SK-N-MC (cell line): ENCODE measurements around the gene ACSL4.
"Not testable (repeated sequence)": the region's sequence is repeated elsewhere in the genome, so short reads cannot be mapped to it uniquely, and the experiment has no call there.

Experiments used
- DNase-seq: peaks from one replicate; pipeline ENCODE4 v3.0.0-alpha.2; 2011; ENCODE audit warnings: low read depth, low spot score
- H3K27ac ChIP-seq: fragments of 200-600 bp; sonication (generic); 2 replicates; pipeline ENCODE4 v1.5.1; 2016; ENCODE audit warnings: mixed run types
- H3K36me3 ChIP-seq: fragments of 200-600 bp; sonication (generic); 2 replicates; pipeline ENCODE4 v1.6.1; 2017; ENCODE audit warnings: antibody characterized with exemption, low read length, mixed read lengths; ENCODE audit not compliant: insufficient read depth
- H3K4me3 ChIP-seq: fragments of 200-600 bp; sonication (generic); 2 replicates; pipeline ENCODE4 v1.5.1; 2016
- H3K9ac ChIP-seq: fragments of 200-600 bp; sonication (generic); 2 replicates; pipeline ENCODE4 v1.8.0; 2017; ENCODE audit warnings: mixed run types, mixed read lengths; ENCODE audit not compliant: insufficient read length
- H3K9me3 ChIP-seq: fragments of 200-600 bp; sonication (generic); 2 replicates; pipeline ENCODE4 v1.6.1; 2017; ENCODE audit warnings: low read depth, mild to moderate bottlenecking, antibody characterized with exemption, low read length, moderate library complexity, mixed read lengths
- EZH2 ChIP-seq: fragments of 200-600 bp; sonication (generic); IDR thresholded peaks from one replicate; pipeline ENCODE4 v1.6.1; 2017; ENCODE audit warnings: antibody characterized with exemption
- FOXP2 ChIP-seq: optimal IDR thresholded peaks from 2 replicates; pipeline ENCODE3; 2011; ENCODE audit warnings: mild to moderate bottlenecking, moderate library complexity; ENCODE audit not compliant: insufficient read depth; ENCODE audit errors: extremely low read length, control extremely low read depth
- POLR2AphosphoS5 ChIP-seq: IDR thresholded peaks from 2 replicates; pipeline ENCODE4 v1.6.1; 2012; ENCODE audit warnings: mild to moderate bottlenecking, low read depth, low read length, borderline replicate concordance

ACSL4 gene

GRCh38 chrX:109638158-109638557, 94.9 kb downstream of the ACSL4 start:
- H3K9me3 ChIP-seq, result no peaks in the 10 kb centered on the region
- no peak overlapping the region for H3K9ac ChIP-seq
- H3K4me3 ChIP-seq, result no peak overlapping the region
- no peaks in the 10 kb centered on the region for H3K36me3 ChIP-seq
- DNase-seq, result no peak
- H3K27ac ChIP-seq, result no peak overlapping the region
- TF ChIP-seq POLR2AphosphoS5 (no peak), EZH2 (no peak), FOXP2 (no peak)

DNA sequence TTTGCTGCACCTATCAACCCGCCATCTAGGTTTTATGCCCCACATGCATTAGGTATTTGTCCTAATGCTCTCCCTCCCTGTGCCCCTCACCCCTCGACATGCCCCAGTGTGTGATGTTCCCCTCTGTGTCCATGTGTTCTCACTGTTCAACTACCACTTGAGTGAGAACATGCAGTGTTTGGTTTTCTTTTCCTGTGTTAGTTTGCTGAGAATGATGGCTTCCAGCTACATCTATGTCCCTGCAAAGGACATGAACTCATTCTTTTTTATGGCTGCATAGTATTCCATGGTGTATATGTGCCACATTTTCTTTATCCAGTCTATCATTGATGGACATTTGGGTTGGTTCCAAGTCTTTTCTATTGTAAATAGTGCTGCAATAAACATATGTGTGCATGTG, 95.6 kb downstream of the ACSL4 start:
- not testable (repeated sequence) for H3K9me3 ChIP-seq, H3K36me3 ChIP-seq, H3K27ac ChIP-seq, DNase-seq, H3K4me3 ChIP-seq, H3K9ac ChIP-seq

GRCh38 chrX:109635146-109635545, 97.9 kb downstream of the ACSL4 start:
- Histone ChIP-seq H3K36me3 (no peaks in the 10 kb centered on the region), H3K4me3 (no peak overlapping the region), H3K9me3 (no peaks in the 10 kb centered on the region), H3K9ac (no peak overlapping the region), H3K27ac (no peak overlapping the region)
- no peak for DNase-seq
- TF ChIP-seq FOXP2, result no peak
- no peak for TF ChIP-seq POLR2AphosphoS5
- no peak for TF ChIP-seq EZH2

DNA sequence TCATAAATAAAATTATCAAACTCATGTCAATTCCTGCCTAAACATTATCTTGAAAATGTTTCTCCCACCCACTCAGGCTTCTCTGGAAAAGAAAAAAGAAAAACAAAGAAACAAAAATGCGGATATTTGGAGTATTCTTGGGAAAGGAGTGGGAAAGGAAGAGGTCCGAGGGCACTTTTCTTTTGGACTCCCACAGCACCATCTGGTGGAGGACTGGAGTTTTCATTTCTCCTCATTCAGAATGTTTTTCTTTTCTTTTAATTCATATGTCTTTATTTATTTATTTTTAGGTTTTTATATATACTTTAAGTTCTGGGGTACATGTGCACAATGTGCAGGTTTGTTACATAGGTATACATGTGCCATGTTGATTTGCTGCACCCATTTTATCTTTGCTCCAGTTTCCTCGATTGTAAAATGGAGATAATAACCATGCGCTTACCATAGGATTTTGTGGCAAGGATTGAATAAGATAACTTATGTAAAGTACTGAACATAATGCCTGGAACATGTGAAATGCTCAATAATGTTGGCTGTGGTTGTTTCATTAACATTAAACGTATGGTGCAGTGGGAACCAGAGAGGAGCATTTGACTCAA, 100.1 kb downstream of the ACSL4 start:
- no peak overlapping the region for H3K9ac ChIP-seq
- no peak for TF ChIP-seq EZH2
- TF ChIP-seq FOXP2, result no peak
- TF ChIP-seq POLR2AphosphoS5, result no peak
- H3K36me3 ChIP-seq, result no peaks in the 10 kb centered on the region
- DNase-seq, result no peak
- H3K27ac ChIP-seq, result no peak overlapping the region
- no peak overlapping the region for H3K4me3 ChIP-seq
- no peaks in the 10 kb centered on the region for H3K9me3 ChIP-seq

DNA sequence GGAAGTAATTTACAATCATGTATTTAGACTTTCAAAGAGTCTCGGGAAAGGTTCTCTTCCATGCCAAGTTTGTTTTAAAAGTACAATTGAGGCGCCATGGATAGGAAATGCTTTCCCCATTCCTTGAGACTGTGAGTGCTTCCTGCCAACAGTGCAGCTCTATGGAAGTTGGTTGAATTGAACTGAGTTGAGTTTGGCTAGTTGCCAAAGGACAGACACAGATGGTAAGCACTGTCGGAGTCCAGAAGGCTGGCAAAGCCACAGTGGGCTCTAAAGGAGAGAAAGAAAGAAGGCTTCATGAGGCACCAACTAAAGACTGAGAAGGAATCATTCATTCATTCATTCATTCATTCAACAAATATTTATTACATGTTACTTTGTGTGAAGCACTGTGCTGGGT, 103.7 kb downstream of the ACSL4 start:
- no peak for DNase-seq
- Histone ChIP-seq H3K4me3 (no peak overlapping the region), H3K9me3 (no peaks in the 10 kb centered on the region), H3K36me3 (no peaks in the 10 kb centered on the region), H3K9ac (no peak overlapping the region), H3K27ac (no peak overlapping the region)
- TF ChIP-seq FOXP2 (no peak), EZH2 (no peak), POLR2AphosphoS5 (no peak)

- no peak for DNase-seq
- Histone ChIP-seq H3K4me3 (no peak overlapping the region), H3K27ac (no peak overlapping the region), H3K9ac (no peak overlapping the region), H3K9me3 (no peaks in the 10 kb centered on the region), H3K36me3 (no peaks in the 10 kb centered on the region)
- TF ChIP-seq FOXP2 (no peak), POLR2AphosphoS5 (no peak), EZH2 (no peak)
Measured at GRCh38 chrX:109626637-109627036, 106.4 kb downstream of the ACSL4 start.

DNA sequence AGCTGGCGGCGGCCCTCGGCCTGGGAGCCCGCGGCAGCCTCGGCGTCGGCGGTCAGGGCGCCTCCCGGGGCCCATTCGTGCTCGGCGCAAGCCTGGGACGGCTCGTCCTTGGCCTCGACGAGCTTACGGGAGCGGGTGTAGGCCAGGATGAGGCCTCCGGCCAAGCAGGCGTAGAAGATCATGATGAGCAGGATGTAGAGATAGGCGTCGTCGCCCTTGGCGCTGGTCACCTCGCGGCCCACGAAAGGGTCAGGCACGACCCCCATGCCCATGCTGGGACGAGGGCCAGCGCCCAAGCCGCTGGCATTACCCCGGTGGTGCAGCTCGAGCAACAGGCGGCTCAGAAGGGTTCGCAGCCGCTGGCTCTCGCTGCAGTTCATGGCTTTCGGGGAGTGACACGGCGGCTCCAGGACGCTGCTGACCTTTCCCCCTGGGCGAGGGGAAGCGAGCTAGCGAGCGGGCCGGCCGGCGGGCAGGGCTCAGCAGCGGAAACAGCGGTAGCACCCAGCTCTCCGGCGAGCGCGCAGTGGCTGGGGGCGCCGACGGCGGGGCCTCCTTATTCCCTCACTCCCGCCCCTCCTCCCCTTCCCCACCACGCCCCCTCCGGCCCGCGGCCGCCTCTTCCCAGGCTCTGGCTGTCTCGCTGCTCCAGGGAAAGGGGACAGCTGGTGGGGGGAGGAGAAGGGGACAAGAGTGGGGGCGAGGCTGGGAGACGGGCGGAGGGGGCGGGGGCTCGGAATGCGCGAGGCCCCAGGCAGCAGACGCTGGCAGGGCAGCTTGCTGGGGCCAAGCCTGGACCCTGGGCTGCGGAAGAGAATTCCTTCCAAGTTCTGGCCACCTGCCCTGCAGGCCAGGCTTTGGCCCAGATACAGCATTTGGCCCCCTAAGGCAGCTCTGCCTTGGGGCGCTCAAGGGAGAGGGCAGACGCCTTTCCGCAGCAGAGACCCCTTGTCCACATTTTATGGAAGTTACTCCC, 108.1 kb downstream of the ACSL4 start, which contains the start of gene KCNE5:
KCNE5 (minus strand) TSS at position 532 of the 976 bp plus-strand sequence; CDS start at position 380, 152 bp downstream.
- Histone ChIP-seq H3K9me3 (no peaks in the 10 kb centered on the region), H3K9ac (no peak within 1 kb of the TSS), H3K27ac (no peak within 1 kb of the TSS), H3K4me3 (no peak within 1 kb of the TSS), H3K36me3 (no peaks in the 10 kb centered on the region)
- no peak for DNase-seq
- no peak for TF ChIP-seq POLR2AphosphoS5
- TF ChIP-seq FOXP2, result no peak
- TF ChIP-seq EZH2, result no peak

DNA sequence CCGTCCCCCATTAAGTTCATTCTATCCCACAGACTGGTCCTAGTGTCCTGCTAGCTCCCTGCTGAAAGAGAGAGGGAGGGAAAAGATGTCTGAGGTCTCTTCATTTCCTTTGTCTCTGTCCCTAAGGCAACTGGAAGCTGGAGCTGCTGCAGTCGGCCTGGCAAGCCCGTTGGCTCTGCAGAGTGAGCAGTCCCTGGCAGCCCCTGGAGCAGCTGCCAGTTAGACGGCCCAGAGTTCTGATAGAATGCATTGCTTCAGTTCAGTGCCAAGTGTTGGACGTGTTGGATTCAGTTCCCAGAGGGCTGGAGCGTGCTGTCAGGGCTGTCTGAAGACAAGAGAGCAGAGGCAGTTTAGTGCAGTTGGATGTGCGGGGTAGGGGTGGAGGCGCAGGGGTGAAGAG, 109.1 kb downstream of the ACSL4 start:
- TF ChIP-seq EZH2 (no peak), POLR2AphosphoS5 (no peak), FOXP2 (no peak)
- H3K36me3 ChIP-seq, result no peaks in the 10 kb centered on the region
- H3K4me3 ChIP-seq, result no peak overlapping the region
- H3K9me3 ChIP-seq, result no peaks in the 10 kb centered on the region
- no peak for DNase-seq
- no peak overlapping the region for H3K27ac ChIP-seq
- H3K9ac ChIP-seq, result no peak overlapping the region
